Stimulated activated CD8-positive, alpha-beta memory T cell treated with anti-CD3 and anti-CD28 coated beads, Interleukin-15, amount 100 ng/mL, for 48 hours (primary cell): ENCODE measurements around the gene PMAIP1.
"Not testable (repeated sequence)": the region's sequence is repeated elsewhere in the genome, so short reads cannot be mapped to it uniquely, and the experiment has no call there.

Source experiments
- DNase-seq, 2 donors: peaks; one replicate each; pipeline ENCODE4 v3.0.0-alpha.2; 2020; ENCODE audit warnings: low read depth in 2 of 2

Gene PMAIP1

GRCh38 chr18:59899298-59900221 lies at the start of gene PMAIP1:
TSS of gene PMAIP1 (plus strand) at chr18:59899996. CDS start at chr18:59900178, 182 bp downstream.
- DNase-seq: peak; percentile 77 to 85

- DNase-seq: no peak
Measured at GRCh38 chr18:59851784-59852399, 47.9 kb upstream of the PMAIP1 start.

GRCh38 chr18:59852548-59852947 lies 47.2 kb upstream of the PMAIP1 start:
- no peak for DNase-seq

- no peak for DNase-seq
Measured at GRCh38 chr18:59853380-59853779, 46.4 kb upstream of the PMAIP1 start.

GRCh38 chr18:59853988-59854387 lies 45.8 kb upstream of the PMAIP1 start:
- DNase-seq: not testable (repeated sequence)

GRCh38 chr18:59861009-59861408 lies 38.8 kb upstream of the PMAIP1 start:
- DNase-seq: no peak

- no peak for DNase-seq
Measured at GRCh38 chr18:59861963-59862819, 37.6 kb upstream of the PMAIP1 start.

- DNase-seq: no peak
Measured at GRCh38 chr18:59865241-59865986, 34.4 kb upstream of the PMAIP1 start.

- DNase-seq: no peak
Measured at GRCh38 chr18:59866551-59867269, 33.1 kb upstream of the PMAIP1 start.

GRCh38 chr18:59867337-59868104 lies 32.3 kb upstream of the PMAIP1 start:
- no peak for DNase-seq

- DNase-seq: no peak
Measured at GRCh38 chr18:59870623-59871130, 29.1 kb upstream of the PMAIP1 start.

- DNase-seq: no peak
Measured at GRCh38 chr18:59871711-59872362, 28.0 kb upstream of the PMAIP1 start.

GRCh38 chr18:59873641-59874040 lies 26.2 kb upstream of the PMAIP1 start:
- no peak for DNase-seq

GRCh38 chr18:59874166-59874565 lies 25.6 kb upstream of the PMAIP1 start:
- no peak for DNase-seq

GRCh38 chr18:59876310-59876626 lies 23.5 kb upstream of the PMAIP1 start:
- no peak for DNase-seq

- no peak for DNase-seq
Measured at GRCh38 chr18:59877361-59877760, 22.4 kb upstream of the PMAIP1 start.

- DNase-seq: no peak
Measured at GRCh38 chr18:59878644-59879043, 21.2 kb upstream of the PMAIP1 start.

- DNase-seq: no peak
Measured at GRCh38 chr18:59881728-59882656, 17.8 kb upstream of the PMAIP1 start.
